Mammary epithelial cell (primary cell): ENCODE measurements around the gene ALK.

Source experiments
- CTCF ChIP-seq, 2 donors: IDR thresholded peaks in 1 of 2; conservative IDR thresholded peaks in 1 of 2; 2 replicates each; pipeline ENCODE4 v1.5.1; 2011 to 2012; ENCODE audit warnings: inconsistent platforms in 2 of 2, low read length in 2 of 2, mild to moderate bottlenecking in 2 of 2, control low read depth in 1 of 2, low read depth in 1 of 2; ENCODE audit not compliant: insufficient read depth in 1 of 2; ENCODE audit errors: extremely low read depth in 1 of 2
- EZH2 ChIP-seq: IDR thresholded peaks from 2 replicates; pipeline ENCODE4 v1.6.1; 2012; ENCODE audit warnings: low read length, inconsistent platforms, borderline replicate concordance

GRCh38 chr2:29892585-29893259 is 28.7 kb downstream of the ALK start:
- no peak for TF ChIP-seq CTCF (conservative IDR thresholded peaks at IDR 0.05 in 1 of 2, IDR thresholded peaks at IDR 0.05 in 1 of 2; ENCODE audit: extremely low read depth in 1 of 2, insufficient read depth in 1 of 2, low read depth in 1 of 2, low read length in 2 of 2)
- no peak for TF ChIP-seq EZH2
